Stimulated activated CD4-positive, alpha-beta T cell treated with anti-CD3 and anti-CD28 coated beads, Interleukin-12 subunit alpha, Interleukin-12 subunit beta, amount 100 ng/mL, for 48 hours (primary cell): Measurements from ENCODE around the gene GAPDHS.
A peak's percentile ranks its signal among the peaks of the same experiment; 100 is the strongest.

ENCODE experiments used
- DNase-seq, 3 donors: peaks; one replicate each; pipeline ENCODE4 v3.0.0-alpha.2; 2020; ENCODE audit warnings: low read depth in 2 of 3, low spot score in 1 of 3

Gene GAPDHS

GRCh38 chr19:35533201-35533821 is at the start of gene GAPDHS:
TSS of gene GAPDHS (plus strand) at chr19:35533456. CDS start at chr19:35533528, 72 bp downstream.
- no peak for DNase-seq

- DNase-seq = no peak
Measured at GRCh38 chr19:35484252-35485036, 48.8 kb upstream of the GAPDHS start.

GRCh38 chr19:35486268-35486708 is 47.0 kb upstream of the GAPDHS start:
- DNase-seq = no peak

GRCh38 chr19:35487656-35488182 is 45.5 kb upstream of the GAPDHS start:
- DNase-seq = no peak

GRCh38 chr19:35488677-35489076 is 44.6 kb upstream of the GAPDHS start:
- no peak for DNase-seq

GRCh38 chr19:35490364-35490763 is 42.9 kb upstream of the GAPDHS start, which contains the start of gene KRTDAP:
TSS of gene KRTDAP (minus strand) at chr19:35490464. CDS start at chr19:35490442, 22 bp downstream.
- DNase-seq = no peak

GRCh38 chr19:35491836-35492360 is 41.4 kb upstream of the GAPDHS start:
- DNase-seq = no peak

GRCh38 chr19:35493971-35494370 is 39.3 kb upstream of the GAPDHS start:
- no peak for DNase-seq

GRCh38 chr19:35495107-35496064 is 37.9 kb upstream of the GAPDHS start:
- peak; percentile 62 to 79 (median 70) for DNase-seq

- DNase-seq = no peak
Measured at GRCh38 chr19:35497406-35497805, 35.9 kb upstream of the GAPDHS start.

- DNase-seq = no peak
Measured at GRCh38 chr19:35498220-35498619, 35.0 kb upstream of the GAPDHS start.

- DNase-seq = no peak
Measured at GRCh38 chr19:35498984-35499527, 34.2 kb upstream of the GAPDHS start.

- no peak for DNase-seq
Measured at GRCh38 chr19:35500611-35501010, 32.6 kb upstream of the GAPDHS start.

GRCh38 chr19:35501684-35502083 is 31.6 kb upstream of the GAPDHS start:
- no peak for DNase-seq

- no peak for DNase-seq
Measured at GRCh38 chr19:35502751-35503150, 30.5 kb upstream of the GAPDHS start.

- DNase-seq = no peak
Measured at GRCh38 chr19:35506011-35506410, 27.2 kb upstream of the GAPDHS start.

- no peak for DNase-seq
Measured at GRCh38 chr19:35507561-35507960, 25.7 kb upstream of the GAPDHS start.

GRCh38 chr19:35508129-35508528 is 25.1 kb upstream of the GAPDHS start:
- DNase-seq = no peak

GRCh38 chr19:35509018-35509652 is 24.1 kb upstream of the GAPDHS start:
- peak in 1 of 3 donors; percentile 21 for DNase-seq
